GM18861 (cell line): ENCODE data around the gene PPP1R14C.

Source experiments
- ATAC-seq: cut with Tn5 transposase; IDR thresholded peaks from one replicate; pipeline ENCODE4 v1.9.1; 2021; ENCODE audit not compliant: unreplicated experiment

Gene PPP1R14C

DNA sequence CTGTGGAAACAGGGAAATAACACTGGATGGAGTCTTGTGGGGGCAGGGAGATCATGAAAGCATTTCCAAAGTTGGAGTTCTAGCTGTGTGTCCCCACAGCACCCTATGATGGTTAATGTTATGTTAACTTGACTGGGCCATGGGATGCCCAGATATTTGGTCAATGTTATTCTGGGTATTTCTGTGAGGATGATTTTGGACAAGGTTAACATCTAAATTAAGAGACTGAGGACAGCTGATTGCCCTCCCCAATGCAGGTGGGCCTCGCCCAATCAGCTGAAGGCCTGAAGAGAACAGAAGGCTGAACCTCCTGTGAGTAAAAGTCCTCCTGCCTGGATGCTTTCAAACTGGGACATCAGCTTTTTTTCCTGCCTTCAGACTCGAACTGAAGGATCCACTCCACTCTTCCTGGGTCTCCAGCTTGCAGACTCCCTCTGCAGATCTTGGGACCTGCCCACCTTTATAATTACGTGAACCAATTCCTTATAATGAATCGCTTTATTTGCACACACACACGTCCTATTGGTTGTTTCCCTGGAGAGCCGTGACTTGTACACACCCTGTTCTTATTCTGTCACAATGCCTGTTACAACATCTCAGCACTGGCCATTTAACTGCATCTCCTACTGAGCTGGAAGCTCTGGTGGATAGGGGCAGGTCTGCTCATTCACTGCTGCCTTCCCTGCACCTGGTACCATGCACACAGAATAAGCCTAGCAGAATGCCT is 126.4 kb downstream of the PPP1R14C start:
- no peak for ATAC-seq

DNA sequence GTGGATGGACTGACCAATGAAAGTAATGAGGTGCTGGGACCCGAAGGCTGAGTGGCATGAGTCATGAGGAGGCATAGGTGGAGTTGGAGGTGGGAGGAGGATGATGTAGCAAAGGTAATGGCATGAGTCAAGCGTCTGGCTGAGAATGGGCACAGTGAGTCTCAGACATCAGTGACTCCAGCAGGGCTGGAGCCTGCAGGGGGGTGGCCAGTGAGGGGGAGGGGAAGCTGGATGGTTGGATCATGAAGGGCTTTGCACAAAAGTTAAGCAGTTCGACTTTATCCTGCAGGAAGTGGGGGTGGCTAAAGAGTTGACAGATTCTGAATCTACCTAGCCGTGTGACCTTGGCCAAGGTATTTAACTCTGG is 127.0 kb downstream of the PPP1R14C start:
- no peak for ATAC-seq

DNA sequence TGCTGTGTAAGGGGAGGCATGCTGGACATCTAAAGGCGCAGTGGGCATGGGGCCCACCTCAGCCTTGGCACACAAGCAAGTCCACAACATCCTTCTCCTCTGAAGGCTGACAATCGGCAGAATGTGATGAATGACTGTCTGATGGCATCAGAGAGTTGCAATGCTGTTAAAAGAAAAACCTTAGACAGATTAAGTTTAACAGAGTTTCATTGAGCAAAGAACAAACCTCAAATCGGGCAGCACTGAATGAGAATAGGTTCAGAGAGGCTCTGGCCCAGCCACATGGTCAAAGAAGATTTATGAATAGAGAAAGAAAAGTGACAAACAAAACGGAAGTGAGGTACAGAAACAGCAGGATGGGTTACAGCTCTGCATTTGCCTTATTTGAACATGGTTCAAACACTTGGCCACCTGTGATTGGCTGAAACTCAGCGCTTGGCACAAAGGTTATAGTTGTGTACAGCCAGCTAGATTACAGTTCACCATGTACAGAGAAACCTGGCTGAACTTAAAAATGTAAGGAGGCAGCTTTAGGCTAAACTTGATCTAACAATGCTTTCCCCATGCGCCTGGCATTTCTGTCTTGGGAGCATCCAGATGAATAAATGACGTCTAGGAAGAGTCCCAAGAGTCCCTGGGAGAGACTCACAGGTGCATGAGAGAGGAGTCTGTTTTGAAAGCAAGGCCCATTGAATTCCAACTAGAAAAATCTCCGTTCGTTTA is 127.6 kb downstream of the PPP1R14C start:
- no peak for ATAC-seq

DNA sequence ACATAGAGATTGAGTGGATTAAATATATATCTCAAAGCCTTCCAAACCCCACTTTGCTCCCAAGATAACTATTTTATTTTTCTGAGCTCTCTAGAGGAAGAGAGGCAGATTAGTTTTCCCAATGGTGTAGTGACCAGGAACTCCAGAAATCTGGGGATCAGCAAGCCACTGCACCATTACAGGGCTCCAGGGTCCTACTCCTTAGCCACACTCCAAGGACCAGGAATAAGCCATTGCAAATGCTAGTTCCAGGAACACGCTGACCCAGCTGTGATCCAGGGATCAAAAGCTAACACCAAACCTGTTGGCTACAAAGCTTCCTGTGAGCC is 128.3 kb downstream of the PPP1R14C start:
- ATAC-seq, result no peak

DNA sequence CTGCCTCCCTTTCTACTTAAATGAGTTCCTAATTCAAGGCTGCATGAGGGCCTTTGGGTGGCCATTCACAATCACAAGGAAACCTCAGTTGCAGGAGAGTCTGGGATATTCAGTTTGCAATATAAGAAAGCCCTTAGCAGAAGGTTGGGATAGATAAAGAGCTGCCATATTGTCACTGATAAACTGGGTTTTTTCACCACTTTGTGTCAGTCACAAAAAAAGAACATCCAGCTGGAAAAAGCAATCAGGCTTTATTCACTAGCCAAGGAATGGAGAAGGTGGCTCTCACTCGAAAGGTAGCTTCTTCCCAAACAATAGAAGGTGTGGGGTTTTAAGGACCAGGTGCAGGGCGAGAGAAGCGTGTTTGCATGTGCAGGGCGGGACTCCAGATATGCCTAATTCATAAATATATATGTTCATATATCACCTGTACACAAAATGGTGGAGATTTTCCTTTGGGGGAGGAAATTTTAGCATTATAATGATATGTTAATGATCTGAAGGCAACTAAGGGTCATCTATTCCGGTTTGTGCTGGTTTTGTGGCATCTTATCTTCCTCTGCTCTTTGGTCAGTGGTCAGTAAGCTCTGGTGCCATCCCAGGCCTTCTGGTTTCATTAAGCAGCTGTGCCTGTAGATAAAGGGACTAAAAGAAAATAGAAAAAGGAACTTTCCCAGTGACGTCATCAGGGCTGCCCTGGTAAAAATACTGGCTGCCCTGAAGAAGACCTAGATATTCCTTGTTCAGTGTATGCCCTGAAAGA is 128.8 kb downstream of the PPP1R14C start:
- no peak for ATAC-seq

DNA sequence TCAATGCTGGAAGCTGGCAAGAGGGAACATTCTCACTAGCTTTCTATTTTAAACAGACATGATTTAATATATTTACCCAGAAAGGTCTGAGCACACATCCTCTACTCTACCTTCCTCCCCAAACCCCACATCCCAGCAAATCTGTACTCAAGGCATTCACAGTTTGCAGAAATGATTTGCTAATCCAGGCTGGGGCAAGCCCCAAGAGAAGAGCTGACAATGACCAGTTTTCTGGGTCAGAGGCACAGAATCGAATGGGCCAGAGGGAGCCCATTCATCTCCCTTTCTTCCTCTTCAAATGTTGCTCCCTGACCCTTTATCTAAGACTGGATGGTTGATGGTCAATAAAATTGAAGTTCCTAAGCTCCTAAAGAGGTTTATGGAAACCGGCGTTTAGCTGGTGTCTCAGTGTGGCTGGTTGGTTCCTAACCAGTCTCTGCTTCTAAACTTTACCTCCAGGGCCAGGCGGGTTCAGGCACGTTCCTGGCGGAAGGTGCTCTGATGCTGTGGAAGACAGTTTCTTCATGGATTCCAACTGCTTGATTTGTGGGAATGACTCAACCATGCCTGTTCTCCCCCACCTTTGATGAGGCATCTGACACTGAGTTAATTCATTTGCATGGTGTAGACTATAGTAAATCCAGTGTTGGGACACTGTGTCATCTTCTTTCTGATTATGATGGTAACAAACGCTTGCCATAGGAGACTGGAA is 129.6 kb downstream of the PPP1R14C start:
- no peak for ATAC-seq

DNA sequence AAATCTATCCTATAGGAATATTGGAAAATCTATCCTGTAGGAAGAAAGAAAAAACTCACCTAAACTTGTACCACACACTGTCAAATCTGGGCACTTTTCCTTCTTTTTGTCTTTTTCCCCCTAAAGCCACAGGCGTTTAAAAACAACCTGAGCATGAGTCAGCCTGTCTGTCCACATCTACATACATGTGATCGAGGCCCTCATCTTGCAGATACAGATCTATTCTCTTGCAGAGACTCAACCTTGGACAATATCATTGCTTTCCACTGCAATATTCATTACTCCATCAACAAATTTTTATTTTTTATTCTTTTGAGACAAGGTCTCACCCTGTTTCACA is 130.1 kb downstream of the PPP1R14C start:
- no peak for ATAC-seq

DNA sequence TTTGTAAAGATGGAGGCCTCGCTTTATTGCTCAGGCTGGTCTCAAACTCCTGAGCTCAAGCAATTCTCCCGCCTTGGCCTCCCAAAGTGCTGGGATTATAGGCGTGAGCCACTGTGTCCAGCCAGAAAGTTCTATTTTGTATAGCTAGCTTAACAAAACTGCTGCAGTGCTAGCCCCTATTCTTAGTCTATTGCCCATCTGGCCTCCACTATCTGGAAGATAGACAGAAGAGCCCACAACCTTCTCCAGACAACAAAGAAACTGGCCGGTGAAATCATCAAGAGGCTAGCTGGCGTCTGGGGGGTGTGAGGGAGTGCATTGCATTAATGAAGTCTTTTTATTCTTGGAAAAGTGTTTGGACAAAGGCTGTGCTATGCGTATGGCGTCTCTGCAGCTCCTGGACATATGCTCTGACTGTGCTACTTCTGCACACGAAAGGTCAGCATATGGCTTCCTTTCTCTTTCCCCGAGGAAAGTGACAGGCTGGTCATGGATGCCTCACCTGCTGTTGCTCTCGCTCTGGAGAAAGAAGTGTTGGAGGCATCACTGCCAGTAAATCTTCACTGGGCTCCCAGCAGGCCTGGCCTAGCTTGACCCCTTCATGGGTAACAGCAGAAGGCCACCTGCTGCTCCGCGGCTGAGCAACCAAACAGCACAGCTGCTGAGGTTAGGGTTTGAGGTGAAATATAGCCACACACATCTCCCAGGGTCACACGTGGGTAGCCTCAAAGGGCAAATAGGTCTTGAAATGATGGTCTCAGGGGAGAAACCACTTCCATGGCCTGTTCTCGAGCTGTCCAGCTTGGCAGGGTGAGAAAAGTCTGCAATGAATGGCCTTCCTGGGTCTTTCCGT is 130.8 kb downstream of the PPP1R14C start:
- ATAC-seq, result no peak

DNA sequence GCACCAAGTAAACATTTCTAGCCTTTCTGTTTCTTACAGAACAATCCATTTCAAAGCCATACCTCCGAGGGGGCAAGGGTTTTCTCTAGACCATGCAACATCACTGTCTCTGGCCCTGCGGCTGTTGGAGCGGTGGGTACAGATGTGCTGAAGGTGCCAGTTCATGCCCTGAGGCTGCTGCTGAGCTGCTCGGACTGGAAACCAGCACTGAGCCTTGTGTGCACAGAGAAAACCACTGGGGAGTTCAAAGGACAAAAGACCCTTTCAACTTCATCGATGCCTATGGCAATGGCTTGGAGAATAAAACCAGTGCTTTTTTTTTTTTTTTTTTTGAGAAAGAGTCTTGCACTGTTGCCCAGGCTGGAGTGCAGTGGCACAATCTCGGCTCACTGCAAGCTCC is 132.6 kb downstream of the PPP1R14C start:
- ATAC-seq, result no peak

DNA sequence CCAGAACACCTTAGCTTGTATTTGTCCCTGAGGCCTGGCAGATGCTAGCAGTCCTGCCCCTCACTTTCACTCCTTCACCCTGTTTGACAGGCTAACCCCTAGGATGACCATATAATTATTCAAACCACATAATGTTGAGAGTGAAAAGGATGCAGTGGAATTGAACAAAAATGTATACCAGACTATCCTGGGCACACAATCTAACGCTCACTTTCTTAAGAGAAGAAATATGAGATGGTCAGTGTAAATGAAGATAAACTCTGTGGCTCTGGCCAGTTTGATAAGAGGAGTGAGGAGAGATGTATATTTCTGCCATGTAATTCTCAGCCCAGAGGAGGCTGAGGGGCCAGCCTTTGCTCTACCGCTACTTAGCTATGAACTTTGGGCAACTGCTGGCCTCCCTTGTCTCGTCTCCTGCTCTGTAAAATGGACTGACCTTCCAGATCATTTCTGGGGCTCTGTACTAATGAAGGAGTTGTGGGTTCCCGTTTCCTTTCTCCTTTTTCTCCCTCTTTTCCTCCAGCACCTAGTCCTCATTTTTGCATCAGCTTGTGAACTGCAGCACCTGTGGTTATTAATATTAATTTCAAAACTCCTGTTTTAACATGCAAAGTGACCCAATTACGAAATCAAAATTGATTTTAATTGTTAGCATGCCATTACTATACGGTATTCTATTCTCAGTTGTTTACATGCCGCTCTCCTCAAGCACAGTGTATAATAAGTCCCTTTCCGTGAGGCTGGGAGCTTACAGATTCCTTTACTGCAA is 133.5 kb downstream of the PPP1R14C start:
- ATAC-seq, result no peak

DNA sequence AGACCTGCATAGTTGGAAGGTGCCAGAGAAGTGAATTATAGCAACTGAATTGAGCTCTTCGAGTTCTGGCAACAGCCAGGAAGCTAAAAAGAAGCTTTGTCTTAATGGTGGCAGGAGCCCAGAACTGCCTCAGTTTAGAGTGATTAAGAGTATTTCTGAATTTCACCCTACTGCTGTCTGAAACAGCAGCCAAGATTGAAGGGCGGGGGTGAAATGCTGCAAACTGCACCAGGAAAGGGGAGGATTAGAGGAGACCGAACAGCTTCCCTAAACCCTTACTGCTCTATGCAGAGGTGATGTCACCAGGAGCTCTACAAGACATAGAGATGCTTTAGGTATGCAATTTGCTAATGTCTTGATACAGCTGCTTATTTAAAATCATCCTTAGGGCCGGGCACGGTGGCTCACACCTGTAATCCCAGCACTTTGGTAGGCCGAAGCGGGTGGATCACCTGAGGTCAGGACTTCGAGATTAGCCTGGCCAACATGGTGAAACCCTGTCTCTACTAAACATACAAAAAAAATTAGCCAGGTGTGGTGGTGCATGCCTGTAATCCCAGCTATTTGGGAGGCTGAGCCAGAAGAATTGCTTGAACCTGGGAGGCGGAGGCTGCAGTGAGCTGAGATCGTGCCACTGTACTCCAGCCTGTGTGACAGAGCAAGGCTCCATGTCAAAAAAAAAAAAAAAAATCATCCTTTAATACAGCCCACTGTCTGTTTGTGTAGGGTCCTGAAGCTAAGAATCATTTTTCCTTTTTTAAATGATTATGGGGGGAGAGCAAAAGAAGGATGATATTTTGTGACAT is 134.3 kb downstream of the PPP1R14C start:
- ATAC-seq, result no peak

DNA sequence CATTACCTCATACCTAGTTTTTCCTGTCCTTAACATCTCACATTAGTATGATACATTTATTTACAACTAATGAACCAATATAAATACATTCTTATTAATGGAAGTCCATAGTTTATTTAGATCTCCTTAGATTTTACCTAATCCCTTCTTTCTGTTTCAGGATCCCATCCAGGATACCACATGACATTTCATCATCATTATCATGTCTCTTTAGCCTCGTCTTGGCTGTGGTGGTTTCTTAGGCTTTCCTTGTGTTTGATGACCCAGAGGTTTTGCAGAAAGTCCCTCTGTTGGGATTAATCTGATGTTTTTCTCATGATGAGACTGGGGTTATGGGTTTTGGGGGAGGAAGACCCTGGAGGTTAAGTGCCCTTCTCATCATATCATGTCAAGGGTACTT is 136.7 kb downstream of the PPP1R14C start:
- ATAC-seq, result no peak

DNA sequence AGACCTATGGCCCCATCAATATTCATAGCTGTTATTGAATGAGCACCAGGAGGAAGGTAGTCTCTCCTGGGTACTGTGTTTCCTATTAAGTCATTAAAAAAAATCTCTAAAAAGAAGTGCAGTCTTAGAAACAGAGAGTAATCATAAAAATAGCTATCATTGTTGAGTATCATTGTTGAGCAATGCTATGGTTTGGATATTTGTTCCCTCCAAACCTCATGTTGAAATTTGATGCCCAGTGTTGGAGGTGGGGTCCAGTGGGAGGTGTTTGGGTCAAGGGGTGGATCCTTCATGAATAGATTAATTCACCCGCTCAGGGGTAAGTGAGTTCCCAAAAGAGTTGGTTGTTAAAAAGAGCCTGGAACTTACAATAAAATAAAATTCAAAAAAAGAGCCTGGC is 137.9 kb downstream of the PPP1R14C start:
- no peak for ATAC-seq

DNA sequence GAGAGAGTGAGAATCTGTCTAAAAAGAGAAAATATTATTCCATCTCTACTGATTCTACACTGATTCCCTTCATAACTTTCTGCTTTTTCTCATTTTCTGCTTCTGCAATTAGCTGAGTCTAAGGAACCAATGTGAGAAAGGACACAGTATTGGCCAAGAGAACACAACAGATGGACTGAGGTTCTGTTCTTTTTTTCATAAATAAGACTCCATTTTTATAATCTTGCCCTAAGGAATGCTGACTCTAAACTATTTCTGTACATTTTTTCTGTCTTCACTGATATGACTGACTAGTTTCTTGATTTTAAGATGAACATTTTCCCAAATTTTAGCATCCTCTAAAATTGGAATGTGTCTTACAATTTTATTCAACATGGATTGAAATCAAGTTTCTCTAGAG is 138.9 kb downstream of the PPP1R14C start:
- ATAC-seq, result no peak

DNA sequence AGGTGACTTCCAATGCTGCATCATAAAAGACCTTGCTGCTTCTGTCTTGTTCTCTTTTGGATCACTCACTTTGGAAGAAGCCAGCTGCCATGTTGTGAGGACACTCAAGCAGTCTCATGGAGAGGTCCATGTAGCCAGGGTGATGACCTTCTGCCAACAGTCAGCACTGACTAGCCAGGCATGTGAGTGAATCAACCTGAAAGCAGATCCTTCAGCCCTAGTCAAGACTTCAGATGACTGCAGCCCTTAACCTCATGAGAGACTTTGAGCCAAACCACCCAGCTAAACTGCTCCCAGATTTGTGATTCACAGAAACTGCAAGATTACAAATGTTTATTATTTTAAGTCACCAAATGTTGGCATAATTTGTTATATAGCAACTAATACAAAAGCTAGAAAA is 140.0 kb downstream of the PPP1R14C start:
- ATAC-seq, result no peak

DNA sequence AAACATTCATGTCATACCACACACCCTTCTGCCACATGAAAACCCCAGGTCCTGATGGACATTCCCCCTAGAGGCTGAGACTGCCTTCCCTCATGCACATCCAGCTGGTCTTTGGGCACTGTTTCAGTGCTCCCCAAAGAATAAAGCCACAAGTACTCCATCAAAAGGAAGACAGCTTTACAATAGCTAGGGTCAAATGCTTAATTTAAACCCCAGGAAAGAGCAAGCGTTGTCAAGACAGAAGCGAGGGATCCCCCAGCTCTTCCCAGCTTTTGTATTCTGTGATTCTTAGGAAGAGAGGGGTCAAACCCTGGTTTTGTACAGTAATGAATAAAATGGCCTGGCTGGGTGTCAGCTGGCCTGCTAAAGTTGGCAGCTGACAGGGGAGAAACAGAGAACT is 143.6 kb downstream of the PPP1R14C start:
- no peak for ATAC-seq

DNA sequence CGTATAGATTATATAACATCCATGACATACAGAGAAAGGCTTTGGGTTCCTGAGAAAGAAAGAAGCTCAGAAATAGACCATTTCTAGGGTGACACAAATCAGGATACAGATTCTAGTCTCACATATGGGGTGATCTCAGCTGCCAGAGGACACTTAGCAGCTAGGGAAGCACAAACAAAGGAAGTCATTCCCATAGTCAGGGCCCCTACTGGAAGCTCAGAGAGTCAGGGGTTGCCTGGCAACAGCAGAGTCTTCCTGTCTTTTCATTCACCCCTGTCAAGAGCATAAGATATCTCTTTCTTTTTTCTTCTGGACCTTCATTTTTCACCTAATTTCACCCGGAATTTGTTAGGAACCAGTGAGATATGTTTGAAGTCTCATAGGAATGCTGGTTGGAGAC is 144.1 kb downstream of the PPP1R14C start:
- ATAC-seq, result no peak

DNA sequence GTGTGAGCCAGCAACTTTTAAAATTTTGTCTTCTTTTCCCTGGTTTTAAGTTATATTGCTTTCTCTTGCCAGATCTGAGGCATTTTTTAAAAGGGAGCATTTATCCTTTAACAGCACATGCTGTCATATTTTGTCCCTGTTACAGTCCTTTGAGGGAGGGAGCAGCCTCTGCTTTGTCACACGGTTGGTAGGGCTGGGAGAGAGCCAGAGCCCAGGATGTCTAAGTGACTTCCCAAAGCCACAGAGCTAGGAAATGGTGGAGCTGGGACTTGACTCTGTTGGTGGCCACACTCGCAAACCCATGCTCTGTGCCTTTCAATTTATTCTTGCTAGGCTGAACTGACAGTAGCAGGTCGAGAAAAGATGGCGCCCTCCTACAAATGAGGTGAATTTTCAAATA is 145.6 kb downstream of the PPP1R14C start:
- ATAC-seq, result no peak

DNA sequence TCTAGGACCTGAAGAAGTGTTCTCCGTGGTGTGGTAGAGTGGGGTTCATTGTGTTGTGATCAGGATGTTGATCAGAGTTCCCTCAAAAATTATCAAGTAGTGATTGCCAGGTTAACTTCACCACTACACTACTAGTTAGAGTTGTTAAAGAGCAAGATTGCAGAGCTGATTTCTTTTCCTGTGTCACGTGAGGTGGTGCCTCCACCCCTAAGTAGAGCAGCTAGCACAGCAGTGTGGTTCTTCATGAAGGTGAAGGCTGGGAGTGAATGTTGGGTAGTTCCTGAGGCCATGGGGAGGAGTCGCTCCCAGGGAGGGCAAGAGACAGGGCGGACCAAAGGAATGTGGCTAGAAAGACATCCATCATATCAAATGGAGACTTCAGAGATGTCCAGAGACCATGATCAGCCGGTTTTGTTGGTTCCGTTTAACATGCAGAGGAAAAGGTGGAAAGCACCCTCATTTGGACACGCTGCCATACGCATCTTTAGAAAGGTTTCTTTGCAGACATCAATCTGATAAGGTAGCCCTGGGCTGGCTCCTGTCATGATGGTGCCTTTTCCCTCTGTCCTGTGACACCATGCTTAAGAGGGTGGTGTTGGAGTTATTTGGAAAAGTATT is 146.7 kb downstream of the PPP1R14C start:
- no peak for ATAC-seq
